K562 (cell line): ENCODE data around the gene SEMA6B. TPM values are rescaled to one million over a fixed set of nuclear protein-coding genes. Genes with fewer than 3 reads are reported as not detected.

Source experiments
- ARID1B ChIP-seq: fragments of 450-650 bp; IDR thresholded peaks from 2 replicates; pipeline ENCODE4 v1.6.1; 2016; ENCODE audit warnings: antibody characterized with exemption, mild to moderate bottlenecking, inconsistent platforms
- ATF7 ChIP-seq: fragments of 450-650 bp; IDR thresholded peaks from 2 replicates; pipeline ENCODE4 v1.7.1; 2014; ENCODE audit warnings: mild to moderate bottlenecking, moderate library complexity
- CREB1 ChIP-seq, 2 experiments: sonication (generic) in 1 of 2; formaldehyde crosslinking in 1 of 2; IDR thresholded peaks; 2 replicates each; pipeline versions ENCODE4 v1.6.1 to v1.8.0; 2012 to 2022; ENCODE audit warnings: inconsistent platforms in 1 of 2, mild to moderate bottlenecking in 1 of 2, missing genetic modification reagents in 1 of 2, moderate library complexity in 1 of 2
- FOSL1 ChIP-seq: fragments of 200-800 bp; sonication (Bioruptor generic); conservative IDR thresholded peaks from 2 replicates; pipeline ENCODE4 v1.6.1; 2016; ENCODE audit warnings: missing genetic modification characterization, missing compliant biosample characterization
- HNRNPLL ChIP-seq: fragments of 200-400 bp; formaldehyde crosslinking; IDR thresholded peaks from 2 replicates; pipeline ENCODE4 v1.6.1; 2017; ENCODE audit warnings: low read length, low read depth, mild to moderate bottlenecking; ENCODE audit not compliant: poor library complexity, severe bottlenecking
- KLF6 ChIP-seq: fragments of 250-450 bp; sonication (Bioruptor Pico); IDR thresholded peaks from 2 replicates; pipeline ENCODE4 v1.4.0; 2020; ENCODE audit warnings: mild to moderate bottlenecking, moderate library complexity, borderline replicate concordance
- SAFB ChIP-seq: fragments of 200-400 bp; formaldehyde crosslinking; IDR thresholded peaks from 2 replicates; pipeline ENCODE4 v1.6.1; 2017; ENCODE audit warnings: low read depth, low read length, borderline replicate concordance
- SMARCE1 ChIP-seq: fragments of 450-650 bp; IDR thresholded peaks from 2 replicates; pipeline ENCODE4 v1.7.1; 2016; ENCODE audit warnings: mild to moderate bottlenecking
- STAT5B ChIP-seq: fragments of 250-450 bp; sonication (Bioruptor Pico); IDR thresholded peaks from 2 replicates; pipeline ENCODE4 v1.8.0; 2021; ENCODE audit warnings: mild to moderate bottlenecking, inconsistent platforms
- ZBTB7A ChIP-seq: IDR thresholded peaks from 2 replicates; pipeline ENCODE4 v1.6.1; 2011; ENCODE audit warnings: low read depth, mild to moderate bottlenecking, low read length, moderate library complexity, borderline replicate concordance; ENCODE audit not compliant: control insufficient read depth
- ZNF239 ChIP-seq: fragments of 250-450 bp; sonication (Bioruptor Pico); IDR thresholded peaks from 2 replicates; pipeline ENCODE4 v1.4.0; 2020; ENCODE audit warnings: mild to moderate bottlenecking
- polyA plus RNA-seq, 8 experiments: library from polyadenylated mRNA; depleted of rRNA in 4 of 8; stranded (reverse) in 5 of 8; unstranded in 3 of 8; fragments of >200 nt; fragmentation: Nextera tagmentation in 2 of 8; fragmentation: Illumina TruSeq in 1 of 8; extraction: Ambion mirVana in 2 of 8; extraction: Trizol in 1 of 8; gene quantifications; 2 replicates each; pipeline versions ENCODE4 v1.2.1 to v1.2.3, GENCODE V29; 2011 to 2014; ENCODE audit warnings: inconsistent platforms in 1 of 8, missing spikeins in 1 of 8
- total RNA-seq, 7 experiments: library from RNA; depleted of rRNA in 6 of 7; stranded (reverse); fragments of >200 nt in 6 of 7; fragmentation: Illumina TruSeq in 2 of 7; extraction: Trizol in 2 of 7; gene quantifications; 2 replicates each; pipeline versions ENCODE4 v1.2.1 to v1.2.3, GENCODE V29; 2011 to 2021; ENCODE audit warnings: low replicate concordance in 1 of 7
- TF ChIP-seq, protein P1 (sequence below): fragments of 450-650 bp; formaldehyde crosslinking; conservative IDR thresholded peaks from 2 replicates; pipeline ENCODE4 v1.4.0; 2022; ENCODE audit warnings: mild to moderate bottlenecking, missing genetic modification characterization
- TF ChIP-seq, protein P2 (sequence below): fragments of 450-650 bp; IDR thresholded peaks from 2 replicates; pipeline ENCODE4 v1.6.1; 2016; ENCODE audit warnings: antibody characterized with exemption
- TF ChIP-seq, protein P3 (sequence below), 2 experiments: IDR thresholded peaks; 2 replicates each; pipeline ENCODE4 v1.6.1; 2011; ENCODE audit warnings: borderline replicate concordance in 1 of 2, control low read depth in 1 of 2, low read depth in 1 of 2, low read length in 1 of 2, mild to moderate bottlenecking in 1 of 2, mixed read lengths in 1 of 2, moderate library complexity in 1 of 2; ENCODE audit not compliant: insufficient read depth in 1 of 2, insufficient read length in 1 of 2, poor library complexity in 1 of 2, severe bottlenecking in 1 of 2; ENCODE audit errors: extremely low read depth in 1 of 2
- TF ChIP-seq, protein P4 (sequence below): fragments of 250-450 bp; sonication (Bioruptor Pico); IDR thresholded peaks from 2 replicates; pipeline ENCODE4 v1.4.0; 2020

SEMA6B gene
- total and polyA plus RNA-seq, 9 of the 15 experiments (the other 6 are each of a cell fraction or from before 2014, with no cell fraction given) = 0.65 to 4.6 (median 2.5) TPM; not detected in 2

DNA sequence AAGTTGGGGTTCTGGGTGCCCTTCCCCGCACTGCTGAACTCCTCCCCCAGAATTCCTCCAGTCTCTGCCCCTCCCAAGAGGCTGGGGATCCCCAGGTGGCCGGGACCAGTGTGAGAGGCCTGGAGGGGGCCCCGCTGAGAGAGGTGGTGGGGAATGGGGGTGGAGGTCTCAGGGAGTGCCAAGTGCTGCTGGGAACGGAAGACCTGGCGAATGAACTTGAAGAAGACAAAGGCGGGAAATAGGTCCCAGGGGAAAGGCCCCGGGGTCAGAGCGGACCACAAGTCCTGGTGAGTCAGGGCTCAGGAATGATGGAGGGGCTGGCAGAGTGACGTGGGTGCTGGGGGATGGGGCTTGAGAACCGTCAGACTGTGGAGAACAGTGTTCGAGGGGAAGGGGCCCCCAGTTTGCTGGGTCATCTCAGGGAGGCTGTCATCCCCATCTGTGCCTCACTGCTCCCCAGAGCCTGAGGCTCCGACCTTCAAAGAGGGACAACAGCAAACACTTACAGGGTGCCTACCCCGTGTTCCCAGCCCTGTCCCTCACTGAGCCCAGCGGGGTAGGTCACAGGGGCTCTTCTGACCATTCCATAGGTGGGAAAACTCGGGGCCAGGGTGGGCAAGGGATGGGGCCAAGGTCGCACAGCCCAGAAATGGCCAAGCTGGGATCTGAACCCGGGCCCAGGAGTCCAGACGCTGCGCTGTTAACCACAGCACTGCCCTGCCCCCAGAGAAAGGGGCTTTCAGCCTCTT is 16.0 kb upstream of the SEMA6B start (continued):
- peak; percentile 74 for TF ChIP-seq CREB1 (IDR thresholded peaks at IDR 0.05)
- 0 out of 2 replicates have a peak, but pooled peaks have one; percentile 27 for TF ChIP-seq CREB1 (CRISPR knock-in tag; IDR thresholded peaks at IDR 0.05)
- TF ChIP-seq, protein P1, sequence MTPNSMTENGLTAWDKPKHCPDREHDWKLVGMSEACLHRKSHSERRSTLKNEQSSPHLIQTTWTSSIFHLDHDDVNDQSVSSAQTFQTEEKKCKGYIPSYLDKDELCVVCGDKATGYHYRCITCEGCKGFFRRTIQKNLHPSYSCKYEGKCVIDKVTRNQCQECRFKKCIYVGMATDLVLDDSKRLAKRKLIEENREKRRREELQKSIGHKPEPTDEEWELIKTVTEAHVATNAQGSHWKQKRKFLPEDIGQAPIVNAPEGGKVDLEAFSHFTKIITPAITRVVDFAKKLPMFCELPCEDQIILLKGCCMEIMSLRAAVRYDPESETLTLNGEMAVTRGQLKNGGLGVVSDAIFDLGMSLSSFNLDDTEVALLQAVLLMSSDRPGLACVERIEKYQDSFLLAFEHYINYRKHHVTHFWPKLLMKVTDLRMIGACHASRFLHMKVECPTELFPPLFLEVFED (CRISPR knock-in tag) = no peak
- TF ChIP-seq, protein P2, sequence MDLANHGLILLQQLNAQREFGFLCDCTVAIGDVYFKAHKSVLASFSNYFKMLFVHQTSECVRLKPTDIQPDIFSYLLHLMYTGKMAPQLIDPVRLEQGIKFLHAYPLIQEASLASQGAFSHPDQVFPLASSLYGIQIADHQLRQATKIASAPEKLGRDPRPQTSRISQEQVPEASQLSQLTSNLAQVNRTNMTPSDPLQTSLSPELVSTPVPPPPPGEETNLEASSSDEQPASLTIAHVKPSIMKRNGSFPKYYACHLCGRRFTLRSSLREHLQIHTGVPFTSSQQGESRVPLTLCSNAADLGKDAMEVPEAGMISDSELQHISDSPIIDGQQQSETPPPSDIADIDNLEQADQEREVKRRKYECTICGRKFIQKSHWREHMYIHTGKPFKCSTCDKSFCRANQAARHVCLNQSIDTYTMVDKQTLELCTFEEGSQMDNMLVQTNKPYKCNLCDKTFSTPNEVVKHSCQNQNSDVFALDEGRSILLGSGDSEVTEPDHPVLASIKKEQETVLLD = 0 out of 2 replicates have a peak, but pooled peaks have one; percentile 28
- no peak for TF ChIP-seq ZNF239 (CRISPR knock-in tag)
- no peak for TF ChIP-seq STAT5B
- TF ChIP-seq FOSL1 = peak; percentile 88
- TF ChIP-seq, protein P3, sequence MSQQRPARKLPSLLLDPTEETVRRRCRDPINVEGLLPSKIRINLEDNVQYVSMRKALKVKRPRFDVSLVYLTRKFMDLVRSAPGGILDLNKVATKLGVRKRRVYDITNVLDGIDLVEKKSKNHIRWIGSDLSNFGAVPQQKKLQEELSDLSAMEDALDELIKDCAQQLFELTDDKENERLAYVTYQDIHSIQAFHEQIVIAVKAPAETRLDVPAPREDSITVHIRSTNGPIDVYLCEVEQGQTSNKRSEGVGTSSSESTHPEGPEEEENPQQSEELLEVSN (IDR thresholded peaks at IDR 0.05; ENCODE audit: borderline replicate concordance in 1 of 2, extremely low read depth in 1 of 2, insufficient read depth in 1 of 2, insufficient read length in 1 of 2, low read depth in 1 of 2, low read length in 1 of 2, poor library complexity in 1 of 2, severe bottlenecking in 1 of 2) = peak in 1 of 2 experiments; percentile 60
- TF ChIP-seq HNRNPLL = no peak
- TF ChIP-seq, protein P4, sequence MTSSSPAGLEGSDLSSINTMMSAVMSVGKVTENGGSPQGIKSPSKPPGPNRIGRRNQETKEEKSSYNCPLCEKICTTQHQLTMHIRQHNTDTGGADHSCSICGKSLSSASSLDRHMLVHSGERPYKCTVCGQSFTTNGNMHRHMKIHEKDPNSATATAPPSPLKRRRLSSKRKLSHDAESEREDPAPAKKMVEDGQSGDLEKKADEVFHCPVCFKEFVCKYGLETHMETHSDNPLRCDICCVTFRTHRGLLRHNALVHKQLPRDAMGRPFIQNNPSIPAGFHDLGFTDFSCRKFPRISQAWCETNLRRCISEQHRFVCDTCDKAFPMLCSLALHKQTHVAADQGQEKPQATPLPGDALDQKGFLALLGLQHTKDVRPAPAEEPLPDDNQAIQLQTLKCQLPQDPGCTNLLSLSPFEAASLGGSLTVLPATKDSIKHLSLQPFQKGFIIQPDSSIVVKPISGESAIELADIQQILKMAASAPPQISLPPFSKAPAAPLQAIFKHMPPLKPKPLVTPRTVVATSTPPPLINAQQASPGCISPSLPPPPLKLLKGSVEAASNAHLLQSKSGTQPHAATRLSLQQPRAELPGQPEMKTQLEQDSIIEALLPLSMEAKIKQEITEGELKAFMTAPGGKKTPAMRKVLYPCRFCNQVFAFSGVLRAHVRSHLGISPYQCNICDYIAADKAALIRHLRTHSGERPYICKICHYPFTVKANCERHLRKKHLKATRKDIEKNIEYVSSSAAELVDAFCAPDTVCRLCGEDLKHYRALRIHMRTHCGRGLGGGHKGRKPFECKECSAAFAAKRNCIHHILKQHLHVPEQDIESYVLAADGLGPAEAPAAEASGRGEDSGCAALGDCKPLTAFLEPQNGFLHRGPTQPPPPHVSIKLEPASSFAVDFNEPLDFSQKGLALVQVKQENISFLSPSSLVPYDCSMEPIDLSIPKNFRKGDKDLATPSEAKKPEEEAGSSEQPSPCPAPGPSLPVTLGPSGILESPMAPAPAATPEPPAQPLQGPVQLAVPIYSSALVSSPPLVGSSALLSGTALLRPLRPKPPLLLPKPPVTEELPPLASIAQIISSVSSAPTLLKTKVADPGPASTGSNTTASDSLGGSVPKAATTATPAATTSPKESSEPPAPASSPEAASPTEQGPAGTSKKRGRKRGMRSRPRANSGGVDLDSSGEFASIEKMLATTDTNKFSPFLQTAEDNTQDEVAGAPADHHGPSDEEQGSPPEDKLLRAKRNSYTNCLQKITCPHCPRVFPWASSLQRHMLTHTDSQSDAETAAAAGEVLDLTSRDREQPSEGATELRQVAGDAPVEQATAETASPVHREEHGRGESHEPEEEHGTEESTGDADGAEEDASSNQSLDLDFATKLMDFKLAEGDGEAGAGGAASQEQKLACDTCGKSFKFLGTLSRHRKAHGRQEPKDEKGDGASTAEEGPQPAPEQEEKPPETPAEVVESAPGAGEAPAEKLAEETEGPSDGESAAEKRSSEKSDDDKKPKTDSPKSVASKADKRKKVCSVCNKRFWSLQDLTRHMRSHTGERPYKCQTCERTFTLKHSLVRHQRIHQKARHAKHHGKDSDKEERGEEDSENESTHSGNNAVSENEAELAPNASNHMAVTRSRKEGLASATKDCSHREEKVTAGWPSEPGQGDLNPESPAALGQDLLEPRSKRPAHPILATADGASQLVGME = no peak
- TF ChIP-seq ARID1B = peak; percentile 47
- no peak for TF ChIP-seq SAFB
- TF ChIP-seq ZBTB7A = peak; percentile 90
- TF ChIP-seq ATF7 = 0 out of 2 replicates have a peak, but pooled peaks have one; percentile 9
- TF ChIP-seq SMARCE1 = peak; percentile 59; the same call in 1 of the 2 replicates
- no peak for TF ChIP-seq KLF6
